VCaP (cell line): ENCODE data around the gene PLAAT4.

Experiments used
- H3K27ac ChIP-seq: fragments of 450-650 bp; 2 replicates; pipeline ENCODE4 v1.5.1; 2017
- CTCF ChIP-seq: fragments of 450-650 bp; conservative IDR thresholded peaks from 2 replicates; pipeline ENCODE4 v1.5.1; 2017; ENCODE audit warnings: mild to moderate bottlenecking, moderate library complexity

Gene PLAAT4

GRCh38 chr11:63554877-63555223, 18.2 kb downstream of the PLAAT4 start:
- H3K27ac ChIP-seq = no peak overlapping the region
- no peak for TF ChIP-seq CTCF

GRCh38 chr11:63556404-63557013, 19.9 kb downstream of the PLAAT4 start:
- no peak overlapping the region for H3K27ac ChIP-seq
- no peak for TF ChIP-seq CTCF

- no peak for TF ChIP-seq CTCF
- H3K27ac ChIP-seq = no peak overlapping the region
These were observed 21.0 kb downstream of the PLAAT4 start for GRCh38 chr11:63557570-63557969.

GRCh38 chr11:63558459-63559157, 22.0 kb downstream of the PLAAT4 start:
- no peak overlapping the region for H3K27ac ChIP-seq
- TF ChIP-seq CTCF = no peak

GRCh38 chr11:63560506-63561180, 24.0 kb downstream of the PLAAT4 start:
- H3K27ac ChIP-seq = no peak overlapping the region
- TF ChIP-seq CTCF = no peak

- TF ChIP-seq CTCF = no peak
- H3K27ac ChIP-seq = no peak within 1 kb of the TSS
These were observed 26.8 kb downstream of the PLAAT4 start, which contains the start of gene PLAAT2 for GRCh38 chr11:63563201-63564055. PLAAT2 (minus strand) TSS chr11:63563379; CDS start chr11:63563324, 55 bp downstream.
